Lower lobe of right lung (tissue), 2 donors: ENCODE results near the gene SLC39A3. TPM values are rescaled to one million over a fixed set of nuclear protein-coding genes. Genes with fewer than 3 reads are reported as not detected.

Source experiments
- ATAC-seq, 2 donors: fragments of 200-7000 bp; cut with Tn5 transposase; one replicate each; pipeline ENCODE4 v1.9.1; 2020 to 2022; ENCODE audit warnings: mild to moderate bottlenecking in 2 of 2, moderate library complexity in 2 of 2
- DNase-seq: peaks from one replicate; pipeline ENCODE4 v3.0.0-alpha.2; 2020
- H3K27ac ChIP-seq: fragments of 200-600 bp; one replicate; pipeline ENCODE4 v1.8.0; 2022
- H3K27me3 ChIP-seq: fragments of 200-600 bp; one replicate; pipeline ENCODE4 v1.8.0; 2022; ENCODE audit warnings: low read depth
- H3K36me3 ChIP-seq: fragments of 200-600 bp; one replicate; pipeline ENCODE4 v1.8.0; 2022; ENCODE audit warnings: mild to moderate bottlenecking
- H3K4me1 ChIP-seq: fragments of 200-600 bp; one replicate; pipeline ENCODE4 v1.8.0; 2022
- H3K4me3 ChIP-seq: fragments of 200-600 bp; one replicate; pipeline ENCODE4 v1.8.0; 2022; ENCODE audit warnings: mild to moderate bottlenecking
- H3K9me3 ChIP-seq: fragments of 200-600 bp; one replicate; pipeline ENCODE4 v1.8.0; 2022
- CTCF ChIP-seq: fragments of 200-600 bp; IDR thresholded peaks from one replicate; pipeline ENCODE4 v1.8.0; 2022; ENCODE audit warnings: antibody characterized with exemption, mild to moderate bottlenecking
- intact Hi-C: fragments of 100-400 bp; cut with DNase I; formaldehyde crosslinking; loops from one replicate; pipeline ENCODE4 v1.11.0; 2022
- total RNA-seq: library from RNA; stranded (reverse); fragmentation: NEBNext Ultra II Directional; extraction: Animal tissue kit (Norgen Biotek cat#: 25700); gene quantifications from one replicate; pipeline ENCODE4 v1.2.1, GENCODE V29; 2021
- donor health status: DM: no; HTN: yes; CAD: no; lungs with severe emphysema.

SLC39A3 gene
- total RNA-seq, 1 donor from 2014 or later = 24.4 TPM

DNA sequence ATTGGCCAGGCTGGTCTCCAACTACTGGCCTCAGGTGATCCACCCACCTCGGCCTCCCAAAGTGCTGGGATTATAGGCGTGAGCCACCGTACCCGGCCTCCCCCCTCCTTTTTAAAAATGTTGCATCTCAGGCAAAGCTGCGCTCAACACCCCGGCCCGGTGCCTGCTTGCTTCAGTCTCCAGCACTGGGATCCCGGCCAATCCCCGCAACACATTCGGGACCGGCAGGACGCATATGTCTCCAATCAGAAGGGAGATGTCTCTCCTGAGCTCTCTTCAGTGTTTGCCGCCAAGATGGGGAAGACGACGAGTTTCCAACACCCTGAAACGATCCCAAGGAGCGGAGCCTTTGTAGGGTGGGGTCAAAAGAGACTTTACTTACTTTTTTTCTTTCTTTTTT is 53.5 kb downstream of the SLC39A3 start:
- ATAC-seq (no peak), DNase-seq (no peak)
- no peaks in the 10 kb centered on the region for H3K36me3 ChIP-seq
- H3K4me1 ChIP-seq = no peaks in the 10 kb centered on the region
- no peak overlapping the region for H3K27ac ChIP-seq
- no peaks in the 10 kb centered on the region for H3K27me3 ChIP-seq
- intact Hi-C loops = no loop called here
- TF ChIP-seq CTCF = no peak
- H3K9me3 ChIP-seq = no peaks in the 10 kb centered on the region
- no peak overlapping the region for H3K4me3 ChIP-seq

GRCh38 chr19:2685204-2685704 is 54.6 kb downstream of the SLC39A3 start:
- Histone ChIP-seq H3K27me3 (no peaks in the 10 kb centered on the region), H3K36me3 (no peaks in the 10 kb centered on the region), H3K4me3 (peak overlapping the region; percentile 32), H3K4me1 (no peaks in the 10 kb centered on the region), H3K27ac (peak overlapping the region; percentile 51), H3K9me3 (no peaks in the 10 kb centered on the region)
- intact Hi-C loops = no loop called here
- DNase-seq (no peak), ATAC-seq (no peak)
- TF ChIP-seq CTCF = no peak

DNA sequence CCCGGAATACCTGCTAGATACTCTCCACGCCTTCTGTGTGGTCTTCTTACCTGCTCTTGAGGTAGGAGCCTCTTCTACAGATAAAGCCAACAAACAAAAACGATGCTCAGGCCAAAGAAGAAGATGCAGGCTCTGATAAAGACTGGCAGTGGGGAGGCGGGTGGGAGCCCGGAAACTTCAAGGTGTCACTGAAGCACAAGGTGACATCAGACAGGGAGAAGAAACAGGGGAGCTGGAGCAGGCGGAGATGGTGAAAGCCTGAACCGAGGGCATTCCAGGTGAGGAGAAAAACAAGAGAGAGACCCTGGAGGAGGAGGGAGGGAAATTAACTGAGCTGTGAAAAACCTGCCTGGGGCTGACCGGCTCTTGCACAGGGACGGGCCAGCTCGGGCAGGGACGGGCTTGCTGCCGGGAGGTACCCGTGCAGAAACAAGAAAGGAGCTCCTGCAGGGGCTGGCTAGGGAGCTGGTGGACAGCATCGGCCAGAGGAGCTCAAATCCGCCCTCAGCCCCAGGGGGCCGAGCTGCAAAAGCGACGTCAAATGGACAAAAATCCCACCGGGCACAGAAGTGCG is 56.3 kb downstream of the SLC39A3 start:
- no peak for ATAC-seq
- no peak for TF ChIP-seq CTCF
- DNase-seq = no peak
- intact Hi-C loops = no loop called here
- H3K9me3 ChIP-seq = no peaks in the 10 kb centered on the region
- H3K4me1 ChIP-seq = no peaks in the 10 kb centered on the region
- H3K27ac ChIP-seq = no peak overlapping the region
- H3K36me3 ChIP-seq = no peaks in the 10 kb centered on the region
- no peak overlapping the region for H3K4me3 ChIP-seq
- H3K27me3 ChIP-seq = no peaks in the 10 kb centered on the region

Other genes with a start within 250 kb of the SLC39A3 start
- gene GNG7, start 37.3 kb downstream of the SLC39A3 start, total RNA-seq = 6.2 TPM
- 0.71 TPM for gene DIRAS1, start 18.6 kb downstream of the SLC39A3 start, total RNA-seq
- 41.6 TPM for gene SGTA, start 43.3 kb upstream of the SLC39A3 start, total RNA-seq
- gene THOP1, start 45.5 kb upstream of the SLC39A3 start, total RNA-seq = 34.9 TPM
- gene ZNF554, start 79.9 kb upstream of the SLC39A3 start, total RNA-seq = 4.2 TPM
- gene ZNF555, start 101.5 kb upstream of the SLC39A3 start, total RNA-seq = 7.7 TPM
- gene ZNF556, start 127.3 kb upstream of the SLC39A3 start, total RNA-seq = not detected
- 5.1 TPM for gene ZNF57, start 160.9 kb upstream of the SLC39A3 start, total RNA-seq
- 5.3 TPM for gene ZNF77, start 205.0 kb upstream of the SLC39A3 start, total RNA-seq
- 4.2 TPM for gene TLE6, start 237.5 kb upstream of the SLC39A3 start, total RNA-seq